Neuronal stem cell (in vitro differentiated cells): ENCODE data around the gene EIF6.

Source experiments
- DNase-seq: peaks from one replicate; pipeline ENCODE4 v3.0.0-alpha.2; 2013; ENCODE audit warnings: low spot score
- H2AFZ ChIP-seq: one replicate; pipeline ENCODE4 v1.6.1; 2013; ENCODE audit warnings: mild to moderate bottlenecking, low read length, inconsistent platforms
- H2AK5ac ChIP-seq: 2 replicates; pipeline ENCODE4 v1.6.1; 2013; ENCODE audit warnings: low read depth, mild to moderate bottlenecking, inconsistent platforms, low read length, moderate library complexity, mixed read lengths
- H2BK120ac ChIP-seq: 2 replicates; pipeline ENCODE4 v1.6.1; 2013; ENCODE audit warnings: low read depth, mild to moderate bottlenecking, inconsistent platforms, low read length, moderate library complexity, mixed read lengths
- H2BK12ac ChIP-seq: one replicate; pipeline ENCODE4 v1.6.1; 2013; ENCODE audit warnings: low read length, inconsistent platforms
- H2BK15ac ChIP-seq: 2 replicates; pipeline ENCODE4 v1.6.1; 2013; ENCODE audit warnings: mild to moderate bottlenecking, low read length, inconsistent platforms, mixed read lengths
- H2BK5ac ChIP-seq: one replicate; pipeline ENCODE4 v1.6.1; 2013; ENCODE audit warnings: inconsistent platforms, mild to moderate bottlenecking, low read length, moderate library complexity
- H3K14ac ChIP-seq: one replicate; pipeline ENCODE4 v1.6.1; 2013; ENCODE audit warnings: low read length, inconsistent platforms
- H3K18ac ChIP-seq: 2 replicates; pipeline ENCODE4 v1.6.1; 2013; ENCODE audit warnings: low read length, inconsistent platforms
- H3K23ac ChIP-seq: 2 replicates; pipeline ENCODE4 v1.6.1; 2013; ENCODE audit warnings: low read depth, mild to moderate bottlenecking, mixed read lengths, low read length, inconsistent platforms; ENCODE audit not compliant: poor library complexity
- H3K27ac ChIP-seq: replicated peaks from 3 replicates; pipeline ENCODE4 v1.5.1; 2013; ENCODE audit warnings: low read length, inconsistent platforms
- H3K27me3 ChIP-seq, 3 experiments: 2 replicates each; pipeline ENCODE4 v1.6.1; 2013; ENCODE audit warnings: low read length in 3 of 3, mild to moderate bottlenecking in 2 of 3, inconsistent platforms in 1 of 3, low read depth in 1 of 3, mixed read lengths in 1 of 3, moderate library complexity in 1 of 3; ENCODE audit not compliant: control insufficient read depth in 3 of 3, insufficient read depth in 3 of 3
- H3K36me3 ChIP-seq, 2 donors: replicated peaks in 1 of 2; 2 replicates each; pipeline ENCODE4 v1.6.1; 2013; ENCODE audit warnings: low read length in 2 of 2; ENCODE audit not compliant: control insufficient read depth in 2 of 2, insufficient read depth in 2 of 2
- H3K4ac ChIP-seq: 2 replicates; pipeline ENCODE4 v1.6.1; 2013; ENCODE audit warnings: inconsistent platforms, mild to moderate bottlenecking, low read length, moderate library complexity
- H3K4me1 ChIP-seq, 2 donors: 1 replicate in 1 of 2; 2 replicates in 1 of 2; pipeline ENCODE4 v1.6.1; 2013; ENCODE audit warnings: low read length in 2 of 2, low read depth in 1 of 2; ENCODE audit not compliant: control insufficient read depth in 2 of 2, insufficient read depth in 1 of 2
- H3K4me2 ChIP-seq: one replicate; pipeline ENCODE4 v1.6.1; 2013; ENCODE audit warnings: mild to moderate bottlenecking, low read length, inconsistent platforms; ENCODE audit not compliant: insufficient read depth, poor library complexity, severe bottlenecking
- H3K4me3 ChIP-seq, 2 donors: 2 replicates each; pipeline ENCODE4 v1.5.1; 2013; ENCODE audit warnings: low read length in 2 of 2, mild to moderate bottlenecking in 2 of 2, inconsistent platforms in 1 of 2, moderate library complexity in 1 of 2
- H3K79me1 ChIP-seq: one replicate; pipeline ENCODE4 v1.6.1; 2013; ENCODE audit warnings: low read depth, mild to moderate bottlenecking, inconsistent platforms, low read length, moderate library complexity
- H3K9ac ChIP-seq: one replicate; pipeline ENCODE4 v1.6.1; 2013; ENCODE audit warnings: mild to moderate bottlenecking, low read depth, low read length, inconsistent platforms; ENCODE audit not compliant: poor library complexity
- H3K9me3 ChIP-seq, 2 donors: replicated peaks in 1 of 2; 2 replicates each; pipeline versions ENCODE3 to v1.6.1; 2013; ENCODE audit warnings: low read length in 2 of 2, mild to moderate bottlenecking in 2 of 2, inconsistent platforms in 1 of 2, low read depth in 1 of 2, mixed read lengths in 1 of 2, moderate library complexity in 1 of 2; ENCODE audit not compliant: control insufficient read depth in 2 of 2, insufficient read depth in 1 of 2
- H4K8ac ChIP-seq: one replicate; pipeline ENCODE4 v1.6.1; 2013; ENCODE audit warnings: low read depth, mild to moderate bottlenecking, inconsistent platforms, low read length, moderate library complexity
- H4K91ac ChIP-seq: one replicate; pipeline ENCODE4 v1.6.1; 2013; ENCODE audit warnings: low read length, low read depth, mild to moderate bottlenecking, inconsistent platforms; ENCODE audit not compliant: poor library complexity
- WGBS, 2 donors: extraction: QIAGEN DNeasy Blood & Tissue Kit; methylation state at CpG; one replicate each; pipeline ENCODE4 v1.1.7; 2013; ENCODE audit warnings: missing lambda C conversion rate in 2 of 2, mixed read lengths in 1 of 2; ENCODE audit not compliant: insufficient read length in 2 of 2, insufficient replicate concordance in 1 of 2; ENCODE audit errors: extremely low coverage in 2 of 2; 5-methylcytosine and 5-hydroxymethylcytosine counted together

EIF6 gene

GRCh38 chr20:35311409-35311808 is 26.8 kb upstream of the EIF6 start:
- Histone ChIP-seq H3K4me3 (no peak overlapping the region), H3K23ac (no peak overlapping the region), H3K79me1 (no peaks in the 10 kb centered on the region), H2BK15ac (no peak overlapping the region), H3K18ac (no peak overlapping the region), H3K9ac (no peak overlapping the region), H3K27me3 (peaks cover 0 to 1% (median 0%) of the 10 kb centered on the region in 3 experiments), H2AFZ (no peak overlapping the region), H2BK5ac (no peak overlapping the region), H4K91ac (no peak overlapping the region), H2AK5ac (no peak overlapping the region), H3K9me3 (no peaks in the 10 kb centered on the region), H3K14ac (no peak overlapping the region), H3K4me1 (peaks cover 5% of the 10 kb centered on the region in 2 donors), H4K8ac (no peak overlapping the region), H3K27ac (no peak overlapping the region), H3K4ac (no peak overlapping the region), H2BK12ac (no peak overlapping the region), H3K4me2 (no peak overlapping the region), H3K36me3 (peaks cover 0 to 4% of the 10 kb centered on the region in 2 donors), H2BK120ac (no peak overlapping the region)
- no peak for DNase-seq
- WGBS, 2 donors, result no CpG with 5 or more reads among the region's 2 CpGs

GRCh38 chr20:35307666-35308653 is 23.4 kb upstream of the EIF6 start:
- no peak overlapping the region for H3K27ac ChIP-seq
- H2BK15ac ChIP-seq, result no peak overlapping the region
- no peak overlapping the region for H3K18ac ChIP-seq
- no peak overlapping the region for H4K91ac ChIP-seq
- H2AK5ac ChIP-seq, result no peak overlapping the region
- H3K14ac ChIP-seq, result no peak overlapping the region
- H3K23ac ChIP-seq, result no peak overlapping the region
- H3K4me3 ChIP-seq, result peak overlapping the region in 1 of 2 donors; percentile 27
- H2BK120ac ChIP-seq, result no peak overlapping the region
- H4K8ac ChIP-seq, result no peak overlapping the region
- H2AFZ ChIP-seq, result peak overlapping the region; percentile 27
- no peak overlapping the region for H3K9ac ChIP-seq
- H2BK12ac ChIP-seq, result no peak overlapping the region
- no peak overlapping the region for H3K4ac ChIP-seq
- no peak overlapping the region for H2BK5ac ChIP-seq
- peaks cover 3 to 6% of the 10 kb centered on the region in 2 donors for H3K4me1 ChIP-seq
- peaks cover 0 to 10% of the 10 kb centered on the region in 2 donors for H3K36me3 ChIP-seq
- H3K27me3 ChIP-seq, result no peaks in the 10 kb centered on the region
- no CpG with 5 or more reads among the region's 13 CpGs for WGBS, 2 donors
- H3K4me2 ChIP-seq, result no peak overlapping the region
- no peaks in the 10 kb centered on the region for H3K79me1 ChIP-seq
- DNase-seq, result no peak
- no peaks in the 10 kb centered on the region for H3K9me3 ChIP-seq

DNA sequence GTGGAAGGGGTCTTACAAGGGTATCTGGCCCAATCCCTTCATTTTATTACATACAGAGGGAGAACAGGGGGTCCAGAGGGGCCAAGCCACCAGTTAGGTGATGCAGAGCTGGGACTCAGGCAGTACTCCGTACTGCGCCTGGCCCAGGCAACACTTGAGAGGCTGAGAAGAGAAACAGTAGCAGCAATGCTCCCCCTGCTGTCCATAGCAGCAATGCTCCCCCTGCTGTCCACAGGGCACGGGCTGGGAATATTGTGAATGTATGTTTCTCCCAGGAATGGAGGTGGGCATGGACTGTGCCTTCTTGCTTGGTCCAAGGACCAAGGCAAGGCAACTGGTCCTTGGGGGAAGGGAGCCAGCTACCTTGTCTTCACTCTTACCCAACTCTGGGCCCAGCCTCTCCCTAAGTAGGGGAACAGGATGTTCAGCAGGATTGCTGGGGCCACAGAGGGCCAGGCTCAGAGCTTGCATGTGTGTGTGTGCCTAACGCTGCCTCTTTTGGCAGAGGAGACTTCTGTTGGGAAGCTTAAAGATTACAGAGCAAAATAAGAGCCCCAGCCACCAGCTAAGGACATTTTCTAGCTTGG is 22.5 kb upstream of the EIF6 start:
- H3K9ac ChIP-seq, result no peak overlapping the region
- H2AK5ac ChIP-seq, result no peak overlapping the region
- no peak overlapping the region for H2BK5ac ChIP-seq
- peak; percentile 36 for DNase-seq
- H3K14ac ChIP-seq, result no peak overlapping the region
- H3K23ac ChIP-seq, result no peak overlapping the region
- no peaks in the 10 kb centered on the region for H3K79me1 ChIP-seq
- H3K4ac ChIP-seq, result no peak overlapping the region
- peaks cover 0 to 8% of the 10 kb centered on the region in 2 donors for H3K36me3 ChIP-seq
- no peak overlapping the region for H3K4me2 ChIP-seq
- no peaks in the 10 kb centered on the region for H3K27me3 ChIP-seq
- H2BK12ac ChIP-seq, result no peak overlapping the region
- H4K91ac ChIP-seq, result no peak overlapping the region
- peak overlapping the region; percentile 33 for H2AFZ ChIP-seq
- peaks cover 1 to 4% of the 10 kb centered on the region in 2 donors for H3K4me1 ChIP-seq
- H3K27ac ChIP-seq, result no peak overlapping the region
- H4K8ac ChIP-seq, result no peak overlapping the region
- peak overlapping the region; percentile 12 for H3K18ac ChIP-seq
- no peak overlapping the region for H2BK120ac ChIP-seq
- no peak overlapping the region for H2BK15ac ChIP-seq
- H3K4me3 ChIP-seq, result no peak overlapping the region
- no CpG with 5 or more reads among the region's 4 CpGs for WGBS, 2 donors
- no peaks in the 10 kb centered on the region for H3K9me3 ChIP-seq
